ENCODE results near the gene PDLIM1. TPM values are rescaled to one million over a fixed set of nuclear protein-coding genes. Genes with fewer than 3 reads are reported as not detected.
"Not testable (repeated sequence)": the region's sequence is repeated elsewhere in the genome, so short reads cannot be mapped to it uniquely, and the experiment has no call there.

Gene PDLIM1
- total and polyA plus RNA-seq, 4 donors = 159 to 273 (median 237) TPM

GRCh38 chr10:95229724-95230627 lies 60.8 kb downstream of the PDLIM1 start:
- Histone ChIP-seq H3K27me3 (ENCODE audit: control insufficient read depth in 1 of 2, insufficient read depth in 2 of 2, low read length in 1 of 2) (no peaks in the 10 kb centered on the region), H3K9me3 (ENCODE audit: control insufficient read depth, low read length) (no peaks in the 10 kb centered on the region), H3K27ac (ENCODE audit: low read depth in 1 of 2, low read length in 2 of 2) (no peak overlapping the region), H3K4me1 (ENCODE audit: control insufficient read depth in 1 of 2, insufficient read depth in 2 of 2, low read length in 2 of 2) (no peaks in the 10 kb centered on the region), H3K36me3 (ENCODE audit: control insufficient read depth in 1 of 2, insufficient read depth in 2 of 2, low read length in 1 of 2) (peaks cover 0 to 7% of the 10 kb centered on the region in 2 donors), H3K4me3 (ENCODE audit: low read length in 2 of 2) (no peak overlapping the region)
- no peak for DNase-seq
- intact Hi-C loops (cut with DNase I) = no loop called here
- WGBS, 2 donors = 55 to 56% methylated on average over 10 of the region's 10 CpGs
- ATAC-seq (ENCODE audit: low FRiP score) = peak; percentile 33

GRCh38 chr10:95228934-95229723 lies 61.7 kb downstream of the PDLIM1 start:
- intact Hi-C loops (cut with DNase I) = not testable (repeated sequence)

DNA sequence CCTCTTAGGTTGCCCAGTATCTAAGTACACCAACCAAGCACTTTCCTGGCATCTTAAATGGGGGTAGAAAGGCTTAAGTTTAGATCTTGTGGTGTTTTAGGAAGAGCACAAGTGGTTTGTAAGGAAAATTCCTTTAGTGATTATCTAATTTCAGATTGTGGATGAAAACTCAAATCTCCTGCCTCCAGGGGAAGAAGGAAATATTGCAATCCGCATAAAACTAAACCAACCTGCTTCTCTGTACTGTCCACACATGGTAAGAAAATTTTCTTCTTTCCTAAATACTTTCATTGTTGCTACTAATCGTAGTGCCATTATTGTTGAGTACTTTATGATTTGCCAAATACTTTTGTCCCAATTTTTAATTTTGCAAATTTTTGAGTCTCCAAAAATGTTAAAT lies 65.7 kb downstream of the PDLIM1 start:
- Histone ChIP-seq H3K27ac (ENCODE audit: low read depth in 1 of 2, low read length in 2 of 2) (no peak overlapping the region), H3K4me1 (ENCODE audit: control insufficient read depth in 1 of 2, insufficient read depth in 2 of 2, low read length in 2 of 2) (no peaks in the 10 kb centered on the region), H3K36me3 (ENCODE audit: control insufficient read depth in 1 of 2, insufficient read depth in 2 of 2, low read length in 1 of 2) (peaks cover 0 to 2% of the 10 kb centered on the region in 2 donors), H3K27me3 (ENCODE audit: control insufficient read depth in 1 of 2, insufficient read depth in 2 of 2, low read length in 1 of 2) (no peaks in the 10 kb centered on the region), H3K4me3 (ENCODE audit: low read length in 2 of 2) (no peak overlapping the region), H3K9me3 (ENCODE audit: control insufficient read depth, low read length) (no peaks in the 10 kb centered on the region)
- intact Hi-C loops (cut with DNase I) = no loop called here
- 67 to 91% methylated on average over 2 of the region's 2 CpGs for WGBS, 2 donors
- DNase-seq = no peak
- no peak for ATAC-seq (ENCODE audit: low FRiP score)

More at GRCh38 chr10:95228934-95229723, 61.7 kb downstream of the PDLIM1 start:
- ATAC-seq (ENCODE audit: low FRiP score); DNase-seq; H3K4me3 ChIP-seq (ENCODE audit: low read length in 2 of 2); H3K27me3 ChIP-seq (ENCODE audit: control insufficient read depth in 1 of 2, insufficient read depth in 2 of 2, low read length in 1 of 2); H3K36me3 ChIP-seq (ENCODE audit: control insufficient read depth in 1 of 2, insufficient read depth in 2 of 2, low read length in 1 of 2); H3K4me1 ChIP-seq (ENCODE audit: control insufficient read depth in 1 of 2, insufficient read depth in 2 of 2, low read length in 2 of 2); H3K27ac ChIP-seq (ENCODE audit: low read depth in 1 of 2, low read length in 2 of 2); H3K9me3 ChIP-seq (ENCODE audit: control insufficient read depth, low read length): not testable (repeated sequence)
- WGBS, 2 donors = 84 to 88% methylated on average over 14 of the region's 14 CpGs

GRCh38 chr10:95221124-95221523 lies 69.7 kb downstream of the PDLIM1 start:
- no peak for ATAC-seq (ENCODE audit: low FRiP score)
- H3K4me1 ChIP-seq (ENCODE audit: control insufficient read depth in 1 of 2, insufficient read depth in 2 of 2, low read length in 2 of 2) = no peaks in the 10 kb centered on the region
- no peak overlapping the region for H3K4me3 ChIP-seq (ENCODE audit: low read length in 2 of 2)
- DNase-seq = no peak
- 78 to 92% methylated on average over 5 of the region's 5 CpGs for WGBS, 2 donors
- H3K27me3 ChIP-seq (ENCODE audit: control insufficient read depth in 1 of 2, insufficient read depth in 2 of 2, low read length in 1 of 2) = no peaks in the 10 kb centered on the region
- H3K27ac ChIP-seq (ENCODE audit: low read depth in 1 of 2, low read length in 2 of 2) = no peak overlapping the region
- no peaks in the 10 kb centered on the region for H3K9me3 ChIP-seq (ENCODE audit: control insufficient read depth, low read length)
- intact Hi-C loops (cut with DNase I) = no loop called here
- H3K36me3 ChIP-seq (ENCODE audit: control insufficient read depth in 1 of 2, insufficient read depth in 2 of 2, low read length in 1 of 2) = no peaks in the 10 kb centered on the region

DNA sequence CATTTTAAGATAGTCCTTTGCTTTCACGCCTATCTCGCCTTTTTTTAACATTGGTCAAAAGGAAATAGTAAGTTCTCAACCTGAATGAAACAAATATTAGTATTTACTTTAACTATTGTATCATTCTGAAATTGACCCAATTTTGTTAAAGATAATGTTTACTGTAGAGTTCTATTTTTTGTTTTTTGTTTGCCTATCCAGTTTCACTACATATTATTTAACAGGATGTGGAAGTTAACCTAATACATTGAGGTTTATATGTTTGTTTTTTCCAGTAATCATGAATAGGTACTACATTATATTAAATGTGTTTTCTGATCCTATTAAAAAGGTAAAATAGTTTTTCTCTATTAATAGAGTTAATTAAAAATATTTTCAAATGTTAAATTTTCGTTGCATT lies 70.3 kb downstream of the PDLIM1 start:
- DNase-seq (no peak), ATAC-seq (ENCODE audit: low FRiP score) (no peak)

DNA sequence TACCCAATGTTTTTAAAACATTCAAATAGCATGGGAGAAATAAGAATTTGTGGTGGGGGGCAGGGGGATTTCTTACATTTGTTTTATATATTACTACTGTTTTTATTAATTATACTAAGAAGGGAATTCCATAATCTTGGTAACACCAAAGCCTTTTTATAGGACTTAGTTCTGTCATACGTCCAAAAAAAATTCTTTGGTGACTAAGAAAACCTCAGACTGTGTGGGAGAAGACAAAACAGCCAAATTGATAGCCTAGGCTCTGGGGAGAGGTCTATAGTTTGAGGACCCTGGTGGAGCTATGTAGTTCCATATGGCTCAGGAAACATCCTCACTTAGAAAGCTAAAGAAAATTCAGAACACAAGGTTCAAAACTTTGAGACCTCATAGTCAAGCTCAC lies 73.3 kb downstream of the PDLIM1 start:
- H3K4me3 ChIP-seq (ENCODE audit: low read length in 2 of 2) = no peak overlapping the region
- H3K27me3 ChIP-seq (ENCODE audit: control insufficient read depth in 1 of 2, insufficient read depth in 2 of 2, low read length in 1 of 2) = no peaks in the 10 kb centered on the region
- no peaks in the 10 kb centered on the region for H3K36me3 ChIP-seq (ENCODE audit: control insufficient read depth in 1 of 2, insufficient read depth in 2 of 2, low read length in 1 of 2)
- H3K9me3 ChIP-seq (ENCODE audit: control insufficient read depth, low read length) = no peaks in the 10 kb centered on the region
- H3K4me1 ChIP-seq (ENCODE audit: control insufficient read depth in 1 of 2, insufficient read depth in 2 of 2, low read length in 2 of 2) = no peaks in the 10 kb centered on the region
- intact Hi-C loops (cut with DNase I) = no loop called here
- no peak overlapping the region for H3K27ac ChIP-seq (ENCODE audit: low read depth in 1 of 2, low read length in 2 of 2)
- ATAC-seq (ENCODE audit: low FRiP score) (no peak), DNase-seq (no peak)
- 0 to 7% methylated on average over 1 of the region's 1 CpG for WGBS, 2 donors

More for the DNA sequence above, 70.3 kb downstream of the PDLIM1 start:
- no peaks in the 10 kb centered on the region for H3K9me3 ChIP-seq (ENCODE audit: control insufficient read depth, low read length)
- 92 to 95% methylated on average over 3 of the region's 3 CpGs for WGBS, 2 donors
- H3K4me1 ChIP-seq (ENCODE audit: control insufficient read depth in 1 of 2, insufficient read depth in 2 of 2, low read length in 2 of 2) = no peaks in the 10 kb centered on the region
- no peaks in the 10 kb centered on the region for H3K27me3 ChIP-seq (ENCODE audit: control insufficient read depth in 1 of 2, insufficient read depth in 2 of 2, low read length in 1 of 2)
- H3K36me3 ChIP-seq (ENCODE audit: control insufficient read depth in 1 of 2, insufficient read depth in 2 of 2, low read length in 1 of 2) = no peaks in the 10 kb centered on the region
- H3K4me3 ChIP-seq (ENCODE audit: low read length in 2 of 2) = no peak overlapping the region
- intact Hi-C loops (cut with DNase I) = no loop called here
- H3K27ac ChIP-seq (ENCODE audit: low read depth in 1 of 2, low read length in 2 of 2) = no peak overlapping the region

DNA sequence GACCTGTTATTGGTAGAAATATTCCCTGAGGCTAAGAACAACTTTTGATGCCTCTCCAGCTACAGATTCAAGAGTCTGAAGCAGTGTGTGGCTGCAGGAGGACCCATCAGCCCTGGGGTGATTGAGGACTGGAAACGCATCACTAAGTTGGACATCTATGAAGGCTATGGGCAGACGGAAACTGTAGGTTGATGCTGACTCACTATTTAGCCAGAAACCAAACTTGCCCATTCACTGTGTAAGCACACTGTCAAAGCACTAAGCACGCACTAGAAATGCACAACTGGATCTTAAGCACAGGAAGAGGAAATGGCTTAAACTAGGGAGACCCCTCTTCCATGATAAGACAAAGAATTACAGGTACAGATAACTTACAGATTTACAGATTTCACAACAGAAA lies 76.0 kb downstream of the PDLIM1 start:
- H3K27me3 ChIP-seq (ENCODE audit: control insufficient read depth in 1 of 2, insufficient read depth in 2 of 2, low read length in 1 of 2) = no peaks in the 10 kb centered on the region
- H3K4me1 ChIP-seq (ENCODE audit: control insufficient read depth in 1 of 2, insufficient read depth in 2 of 2, low read length in 2 of 2) = no peaks in the 10 kb centered on the region
- 83 to 91% methylated on average over 3 of the region's 3 CpGs for WGBS, 2 donors
- no peak overlapping the region for H3K4me3 ChIP-seq (ENCODE audit: low read length in 2 of 2)
- no peak overlapping the region for H3K27ac ChIP-seq (ENCODE audit: low read depth in 1 of 2, low read length in 2 of 2)
- no peaks in the 10 kb centered on the region for H3K9me3 ChIP-seq (ENCODE audit: control insufficient read depth, low read length)
- H3K36me3 ChIP-seq (ENCODE audit: control insufficient read depth in 1 of 2, insufficient read depth in 2 of 2, low read length in 1 of 2) = peaks cover 0 to 5% of the 10 kb centered on the region in 2 donors
- intact Hi-C loops (cut with DNase I) = no loop called here
- ATAC-seq (ENCODE audit: low FRiP score) (no peak), DNase-seq (no peak)

DNA sequence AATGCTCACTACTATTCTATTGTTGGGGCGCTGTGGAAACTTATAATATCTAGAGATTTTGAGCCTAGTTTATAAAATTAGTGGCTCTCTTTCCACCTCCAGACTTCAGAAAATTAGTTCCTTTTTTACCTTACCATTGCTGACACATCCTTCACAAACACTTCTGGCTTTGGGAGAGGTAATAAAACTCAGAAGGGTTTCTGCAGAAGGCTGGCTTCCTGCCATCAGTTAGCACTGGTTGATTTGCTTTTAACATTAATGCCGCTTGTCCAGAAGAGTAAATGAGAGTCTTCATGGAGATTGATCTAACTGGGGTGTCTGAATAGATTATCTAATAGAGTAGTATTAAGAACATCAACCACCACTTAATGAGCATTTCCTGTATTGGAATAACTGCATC lies 76.4 kb downstream of the PDLIM1 start:
- H3K36me3 ChIP-seq (ENCODE audit: control insufficient read depth in 1 of 2, insufficient read depth in 2 of 2, low read length in 1 of 2) = peaks cover 0 to 5% of the 10 kb centered on the region in 2 donors
- no peak overlapping the region for H3K27ac ChIP-seq (ENCODE audit: low read depth in 1 of 2, low read length in 2 of 2)
- H3K4me3 ChIP-seq (ENCODE audit: low read length in 2 of 2) = no peak overlapping the region
- DNase-seq (no peak), ATAC-seq (ENCODE audit: low FRiP score) (no peak)
- intact Hi-C loops (cut with DNase I) = no loop called here
- H3K9me3 ChIP-seq (ENCODE audit: control insufficient read depth, low read length) = no peaks in the 10 kb centered on the region
- no peaks in the 10 kb centered on the region for H3K27me3 ChIP-seq (ENCODE audit: control insufficient read depth in 1 of 2, insufficient read depth in 2 of 2, low read length in 1 of 2)
- WGBS, 2 donors = 91 to 95% methylated on average over 2 of the region's 2 CpGs
- H3K4me1 ChIP-seq (ENCODE audit: control insufficient read depth in 1 of 2, insufficient read depth in 2 of 2, low read length in 2 of 2) = no peaks in the 10 kb centered on the region
